Measurements from ENCODE around the gene EOLA2. TPM values are rescaled to one million over a fixed set of nuclear protein-coding genes. Genes with fewer than 3 reads are reported as not detected.
"Not testable (repeated sequence)": the region's sequence is repeated elsewhere in the genome, so short reads cannot be mapped to it uniquely, and the experiment has no call there.

The EOLA2 gene
- 10 to 100 TPM; 32.4 to 33.7 TPM for total RNA-seq

DNA sequence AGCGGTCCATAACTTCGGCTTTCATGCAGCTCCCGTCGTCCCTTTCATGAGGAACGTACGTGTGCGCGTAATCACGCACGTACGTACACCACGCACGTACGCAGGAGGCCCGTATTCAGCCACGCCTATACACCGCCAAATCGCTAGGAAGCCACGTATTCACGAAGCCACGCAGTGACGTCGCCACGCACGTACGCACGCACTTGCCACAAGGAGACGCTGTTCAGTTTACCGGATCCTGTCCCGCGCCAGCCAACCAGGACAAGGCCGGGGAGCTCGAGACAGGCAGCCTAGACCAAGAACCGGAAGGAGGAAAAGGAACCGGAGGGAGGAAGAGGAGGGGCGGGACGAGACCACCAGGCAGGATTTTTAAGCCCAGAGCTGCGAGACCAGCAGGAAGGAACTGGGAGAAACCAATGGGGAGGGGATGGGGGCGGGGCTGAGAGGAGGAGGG, at the start of gene EOLA2:
Gene EOLA2, minus strand, starts transcription at position 65 of the 454 bp plus-strand sequence. CDS start 4,617 bp downstream, outside the sequence.
- H3K36me3 Mint-ChIP-seq: peaks cover 2% of the 10 kb centered on the region
- no peaks in the 10 kb centered on the region for H3K9me3 Mint-ChIP-seq
- H3K27ac Mint-ChIP-seq: peak within 1 kb of the TSS; percentile 99
- peak; percentile 95 for DNase-seq
- intact Hi-C loops (cut with micrococcal nuclease): loop anchor here (10.0 kb wide), 3 partner anchors 536 to 756 kb away; partner anchors contain the start of gene MTMR1
- CTCF ChIA-PET: interaction anchor here (1.0 to 1.9 kb wide), 7 partner anchors 12 to 434 kb away, joined by 3 to 6 read pairs (median 4); no protein-coding TSS in a partner anchor
- POLR2A ChIA-PET: interaction anchor here (1.2 kb wide), 1 partner anchor 398 kb away, joined by 5 read pairs; the partner anchor contains the start of gene EOLA1
- peak within 1 kb of the TSS; percentile 85 for H3K4me3 Mint-ChIP-seq
- no peaks in the 10 kb centered on the region for H3K27me3 Mint-ChIP-seq
- no peaks in the 10 kb centered on the region for H3K4me1 Mint-ChIP-seq (ENCODE audit: low read depth)

DNA sequence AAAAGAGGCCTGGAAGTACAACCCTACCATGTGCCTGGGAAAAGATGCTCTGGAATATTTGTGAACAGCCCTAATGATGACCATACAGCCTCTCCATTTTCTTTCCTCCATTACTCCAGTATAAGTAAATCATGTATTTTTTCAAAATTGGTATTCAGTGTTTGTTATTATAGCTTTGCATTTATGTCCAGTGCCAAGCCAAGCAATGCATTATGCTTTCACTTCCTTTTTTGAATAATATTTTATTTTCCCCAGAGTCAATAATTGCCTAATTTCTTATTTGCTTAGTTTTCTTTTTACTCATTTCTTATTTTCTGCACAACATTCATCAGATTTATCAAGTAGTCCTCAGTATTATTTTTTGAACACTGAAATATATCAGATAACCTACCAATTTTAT, 49.3 kb upstream of the EOLA2 start:
- Mint-ChIP-seq H3K4me3 (no peak overlapping the region), H3K9me3 (no peaks in the 10 kb centered on the region), H3K36me3 (peaks cover 2% of the 10 kb centered on the region), H3K27me3 (no peaks in the 10 kb centered on the region), H3K4me1 (ENCODE audit: low read depth) (no peaks in the 10 kb centered on the region), H3K27ac (no peak overlapping the region)
- POLR2A ChIA-PET: no interaction called here
- no peak for DNase-seq
- CTCF ChIA-PET: no interaction called here
- intact Hi-C loops (cut with micrococcal nuclease): no loop called here

DNA sequence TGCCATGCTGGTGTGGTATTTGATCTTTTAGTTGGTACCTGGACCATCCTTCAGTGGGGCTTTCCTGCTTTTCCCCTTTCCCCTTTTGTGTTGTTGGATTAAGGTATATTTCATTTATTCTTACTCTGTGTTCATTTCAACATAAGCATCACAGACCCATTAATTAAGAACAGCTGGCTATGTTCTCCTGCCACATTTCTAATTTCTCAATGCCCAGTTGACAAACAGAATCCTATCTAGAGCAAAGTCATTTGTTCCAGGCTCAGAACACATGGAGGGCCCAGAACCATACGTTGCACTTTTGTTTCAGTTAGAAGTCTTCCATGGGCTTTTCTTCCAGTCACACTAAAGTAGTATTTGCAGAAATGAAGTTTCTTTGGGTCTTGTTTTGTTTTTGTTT, 46.1 kb upstream of the EOLA2 start:
- no peak overlapping the region for H3K4me3 Mint-ChIP-seq
- H3K27me3 Mint-ChIP-seq: no peaks in the 10 kb centered on the region
- intact Hi-C loops (cut with micrococcal nuclease): no loop called here
- no peaks in the 10 kb centered on the region for H3K36me3 Mint-ChIP-seq
- no peak overlapping the region for H3K27ac Mint-ChIP-seq
- CTCF ChIA-PET: no interaction called here
- H3K9me3 Mint-ChIP-seq: no peaks in the 10 kb centered on the region
- POLR2A ChIA-PET: no interaction called here
- DNase-seq: no peak
- H3K4me1 Mint-ChIP-seq (ENCODE audit: low read depth): no peaks in the 10 kb centered on the region

DNA sequence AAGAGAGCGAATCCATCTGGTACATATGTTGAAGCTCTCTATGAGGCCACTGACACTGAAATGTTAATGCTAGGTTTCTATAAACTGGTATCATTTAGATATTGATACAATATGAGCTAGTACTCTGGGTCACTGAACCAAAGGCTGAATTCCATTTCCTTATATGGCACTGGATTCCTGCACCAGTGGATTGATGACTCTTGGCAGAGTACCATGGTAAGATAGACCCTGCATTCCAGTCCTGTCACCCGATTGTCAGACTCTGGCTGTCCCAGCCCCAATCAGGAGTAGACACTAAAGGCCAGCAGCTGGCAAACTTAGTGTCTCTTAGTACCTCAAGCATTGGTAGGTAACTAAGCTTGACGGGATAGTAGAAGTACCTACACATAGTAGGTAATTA, 44.0 kb upstream of the EOLA2 start:
- intact Hi-C loops (cut with micrococcal nuclease): no loop called here

DNA sequence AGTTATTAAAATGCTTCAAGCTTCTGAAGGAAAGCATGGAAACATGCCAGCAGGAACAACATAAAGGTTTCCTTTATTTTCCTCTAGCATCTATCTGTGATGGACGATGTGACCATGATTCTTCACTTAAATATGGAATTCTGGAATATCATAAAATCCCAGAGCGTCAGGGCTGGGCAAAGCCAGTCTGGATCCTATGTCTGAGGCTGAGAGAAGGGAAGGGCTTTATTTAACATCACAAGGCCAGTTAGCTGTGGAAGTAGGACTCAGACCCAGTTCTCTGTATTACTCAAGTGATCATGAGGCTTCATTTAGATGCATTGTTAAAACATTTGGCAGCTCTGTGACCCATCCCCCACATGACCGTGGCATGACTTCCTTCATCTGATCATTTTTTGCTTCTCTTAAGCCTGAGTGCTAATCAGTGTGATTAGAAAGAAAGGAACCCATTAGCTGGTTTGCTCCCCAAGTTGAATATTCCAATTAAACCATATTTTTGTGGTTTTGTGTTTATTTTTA, 40.9 kb upstream of the EOLA2 start:
- CTCF ChIA-PET: no interaction called here
- Mint-ChIP-seq H3K36me3 (no peaks in the 10 kb centered on the region), H3K27me3 (no peaks in the 10 kb centered on the region), H3K4me1 (ENCODE audit: low read depth) (no peaks in the 10 kb centered on the region), H3K4me3 (no peak overlapping the region), H3K27ac (no peak overlapping the region), H3K9me3 (no peaks in the 10 kb centered on the region)
- DNase-seq: no peak
- POLR2A ChIA-PET: no interaction called here
- intact Hi-C loops (cut with micrococcal nuclease): no loop called here

More for the DNA sequence above, 44.0 kb upstream of the EOLA2 start:
- H3K27ac Mint-ChIP-seq: no peak overlapping the region
- H3K27me3 Mint-ChIP-seq: no peaks in the 10 kb centered on the region
- no peak for DNase-seq
- H3K36me3 Mint-ChIP-seq: no peaks in the 10 kb centered on the region
- no peaks in the 10 kb centered on the region for H3K9me3 Mint-ChIP-seq
- H3K4me1 Mint-ChIP-seq (ENCODE audit: low read depth): no peaks in the 10 kb centered on the region
- no peak overlapping the region for H3K4me3 Mint-ChIP-seq
- ChIA-PET CTCF (no interaction called here), POLR2A (no interaction called here)

DNA sequence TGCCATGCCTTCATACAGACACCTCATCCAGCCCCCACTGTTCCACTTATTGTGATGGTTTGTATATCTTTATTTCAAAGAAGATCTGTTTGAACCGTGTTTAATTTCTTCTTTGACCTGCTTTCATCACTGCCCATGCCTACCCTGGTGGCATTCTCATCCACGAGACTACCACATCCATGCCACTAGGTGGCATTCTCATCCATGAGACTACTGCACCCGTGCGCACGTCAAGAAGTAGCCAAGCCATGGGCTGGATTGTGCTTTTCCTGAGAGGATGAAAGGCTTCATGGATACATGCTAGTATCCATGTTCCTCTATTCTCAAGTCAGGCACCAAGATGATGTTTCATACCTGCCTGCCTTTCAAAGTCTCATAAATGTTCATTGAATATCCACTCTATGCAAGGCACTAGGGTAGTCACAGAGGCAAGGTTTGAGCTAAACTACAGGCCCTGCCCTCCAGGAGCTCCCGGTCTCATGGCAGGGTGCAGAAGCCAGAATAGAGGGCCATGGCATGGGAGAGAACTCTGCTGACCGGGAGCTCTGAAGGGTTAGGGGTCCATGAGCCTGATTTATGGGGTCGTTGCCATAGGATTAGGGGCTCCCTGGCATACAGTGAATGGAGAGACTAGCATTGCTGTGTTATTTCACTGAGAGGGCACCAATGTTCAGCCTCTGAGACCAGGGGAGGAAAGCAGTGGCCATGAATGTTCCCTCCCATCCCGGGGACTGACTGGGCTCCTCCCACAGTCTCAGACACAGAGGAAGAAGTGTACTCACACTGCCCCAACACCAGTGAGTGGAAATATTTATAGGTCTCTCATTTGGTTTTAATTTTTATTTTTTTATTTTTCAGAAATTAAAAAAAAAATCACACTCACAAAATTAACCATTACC, 24.8 kb upstream of the EOLA2 start:
- CTCF ChIA-PET: interaction anchor here (0.8 kb wide), 2 partner anchors 401 to 1909 kb away, joined by 3 read pairs; no protein-coding TSS in a partner anchor
- peaks cover 4% of the 10 kb centered on the region for H3K4me1 Mint-ChIP-seq (ENCODE audit: low read depth)
- no peaks in the 10 kb centered on the region for H3K9me3 Mint-ChIP-seq
- peak; percentile 35 for DNase-seq
- POLR2A ChIA-PET: no interaction called here
- no peaks in the 10 kb centered on the region for H3K27me3 Mint-ChIP-seq
- peaks cover 7% of the 10 kb centered on the region for H3K36me3 Mint-ChIP-seq
- H3K27ac Mint-ChIP-seq: no peak overlapping the region
- no peak overlapping the region for H3K4me3 Mint-ChIP-seq
- intact Hi-C loops (cut with micrococcal nuclease): loop anchor here (2.0 to 5.0 kb wide), 2 partner anchors 399 to 718 kb away; partner anchors contain the start of gene MAMLD1

DNA sequence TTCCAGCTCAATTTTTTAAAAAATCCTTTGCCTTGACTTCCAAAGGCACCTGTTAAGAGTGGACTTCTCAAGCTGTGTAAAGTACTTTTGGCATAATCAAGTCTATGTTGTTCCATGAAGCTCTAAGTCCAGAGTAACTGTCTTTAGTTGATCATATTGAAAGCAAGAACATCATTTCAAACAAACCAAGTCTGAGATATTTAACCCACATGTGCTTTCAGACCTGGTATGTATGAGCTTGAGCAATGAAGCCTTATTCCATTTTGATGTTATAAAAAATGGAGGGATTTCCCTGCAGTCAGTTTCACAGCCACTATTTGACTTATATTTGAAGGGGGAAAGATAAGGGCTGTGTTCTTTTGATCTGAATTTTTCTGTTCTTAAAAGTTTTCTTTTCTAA, 23.7 kb upstream of the EOLA2 start:
- H3K27ac Mint-ChIP-seq: no peak overlapping the region
- no peak overlapping the region for H3K4me3 Mint-ChIP-seq
- H3K9me3 Mint-ChIP-seq: no peaks in the 10 kb centered on the region
- ChIA-PET POLR2A (no interaction called here), CTCF (interaction anchor here (0.8 kb wide), 1 partner anchor 403 kb away, joined by 3 read pairs; no protein-coding TSS in a partner anchor)
- peaks cover 7% of the 10 kb centered on the region for H3K36me3 Mint-ChIP-seq
- H3K4me1 Mint-ChIP-seq (ENCODE audit: low read depth): no peaks in the 10 kb centered on the region
- no peak for DNase-seq
- H3K27me3 Mint-ChIP-seq: no peaks in the 10 kb centered on the region
- intact Hi-C loops (cut with micrococcal nuclease): loop anchor here (2.0 to 5.0 kb wide), 2 partner anchors 400 to 719 kb away; partner anchors contain the start of gene MAMLD1

DNA sequence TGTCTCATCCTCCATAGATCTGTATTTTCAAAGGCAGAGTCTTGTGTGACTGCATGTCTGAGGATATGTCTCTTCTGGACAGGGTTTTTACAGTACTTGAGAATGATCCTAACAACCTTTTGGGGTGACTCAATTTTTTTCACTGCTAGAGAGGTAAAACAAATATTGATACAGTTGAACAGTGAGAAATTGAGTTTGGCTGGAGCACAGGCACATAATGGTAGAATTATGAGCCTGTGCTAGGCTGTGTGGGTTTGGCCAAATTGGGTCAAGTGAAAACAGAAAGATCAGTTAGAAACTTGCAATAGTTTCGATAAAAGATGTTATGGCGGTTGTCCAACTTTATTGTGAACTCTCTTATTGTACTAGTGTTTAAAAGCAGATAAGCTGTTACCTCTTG, 23.3 kb upstream of the EOLA2 start:
- Mint-ChIP-seq H3K27me3 (no peaks in the 10 kb centered on the region), H3K4me1 (ENCODE audit: low read depth) (no peaks in the 10 kb centered on the region), H3K4me3 (no peak overlapping the region), H3K36me3 (peaks cover 7% of the 10 kb centered on the region), H3K9me3 (no peaks in the 10 kb centered on the region), H3K27ac (no peak overlapping the region)
- CTCF ChIA-PET: no interaction called here
- POLR2A ChIA-PET: no interaction called here
- intact Hi-C loops (cut with micrococcal nuclease): loop anchor here (5.0 kb wide), 1 partner anchor 401 kb away; the partner anchor contains the start of gene MAMLD1
- no peak for DNase-seq

DNA sequence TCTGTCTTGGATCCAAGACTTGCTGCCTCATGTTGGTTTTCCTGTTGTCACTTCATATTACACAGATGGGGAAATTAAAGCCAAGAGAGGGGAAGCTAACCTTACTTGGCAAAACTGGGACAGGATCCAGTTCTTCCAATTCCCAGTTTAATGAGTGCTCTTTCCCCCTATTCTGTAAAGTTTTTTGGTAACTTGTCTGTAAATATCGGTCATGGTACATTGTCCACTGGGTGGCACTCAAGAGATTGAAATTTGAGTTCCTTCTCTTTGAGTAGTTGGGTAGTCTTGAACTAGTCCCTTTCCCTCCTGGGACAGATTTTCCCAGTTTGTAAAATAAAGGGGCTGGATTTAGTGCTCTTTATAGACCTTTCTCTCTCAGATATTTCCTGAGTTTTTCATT, 12.4 kb upstream of the EOLA2 start:
- H3K36me3 Mint-ChIP-seq: no peaks in the 10 kb centered on the region
- ChIA-PET CTCF (interaction anchor here (0.6 to 1.5 kb wide), 3 partner anchors 11 to 112 kb away, joined by 3 to 6 read pairs (median 4); partner anchors contain the start of gene EOLA2), POLR2A (no interaction called here)
- intact Hi-C loops (cut with micrococcal nuclease): loop anchor here (10.0 kb wide), 1 partner anchor 76 kb away; no protein-coding TSS in a partner anchor
- H3K27me3 Mint-ChIP-seq: no peaks in the 10 kb centered on the region
- no peak for DNase-seq
- no peak overlapping the region for H3K27ac Mint-ChIP-seq
- no peaks in the 10 kb centered on the region for H3K4me1 Mint-ChIP-seq (ENCODE audit: low read depth)
- no peaks in the 10 kb centered on the region for H3K9me3 Mint-ChIP-seq
- H3K4me3 Mint-ChIP-seq: no peak overlapping the region

DNA sequence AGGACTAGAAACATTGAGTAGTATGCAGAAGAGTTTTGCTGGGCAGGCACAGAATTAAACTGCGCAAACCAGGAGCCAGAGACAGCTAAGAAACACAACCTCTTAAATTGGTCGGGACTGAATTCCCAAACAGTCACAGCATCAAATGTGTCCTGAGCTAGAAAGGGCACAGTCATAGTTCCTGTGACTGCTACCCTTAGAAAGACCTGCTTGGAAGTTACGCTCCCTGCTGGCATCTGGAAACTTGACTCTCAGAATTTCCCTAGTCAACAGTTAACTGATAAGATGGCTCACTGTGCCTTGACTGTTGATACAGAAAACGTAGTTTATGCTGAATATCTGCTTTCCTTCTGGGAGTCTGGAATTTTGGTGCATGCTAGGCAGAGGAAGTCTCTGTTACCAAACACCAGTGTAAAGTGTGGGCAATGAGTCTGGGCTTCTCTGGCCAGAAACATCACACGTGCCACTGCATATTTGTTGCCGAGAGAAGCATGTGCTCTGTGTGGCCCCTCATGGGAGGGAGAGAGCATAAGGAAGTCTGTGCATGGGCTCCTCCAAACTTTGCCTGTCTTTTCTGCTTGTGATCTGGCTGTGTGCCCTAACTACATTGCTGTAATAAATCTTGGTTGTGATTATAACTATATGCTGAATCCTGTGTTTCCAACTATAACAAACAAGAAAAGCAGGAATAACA, 11.6 kb upstream of the EOLA2 start:
- DNase-seq: no peak
- Mint-ChIP-seq H3K4me1 (ENCODE audit: low read depth) (no peaks in the 10 kb centered on the region), H3K9me3 (no peaks in the 10 kb centered on the region), H3K36me3 (no peaks in the 10 kb centered on the region), H3K4me3 (no peak overlapping the region), H3K27ac (no peak overlapping the region), H3K27me3 (no peaks in the 10 kb centered on the region)
- ChIA-PET CTCF (interaction anchor here (1.1 to 1.5 kb wide), 2 partner anchors 10 to 11 kb away, joined by 4 to 6 read pairs; partner anchors contain the start of gene EOLA2), POLR2A (no interaction called here)
- intact Hi-C loops (cut with micrococcal nuclease): loop anchor here (10.0 kb wide), 1 partner anchor 75 kb away; no protein-coding TSS in a partner anchor

DNA sequence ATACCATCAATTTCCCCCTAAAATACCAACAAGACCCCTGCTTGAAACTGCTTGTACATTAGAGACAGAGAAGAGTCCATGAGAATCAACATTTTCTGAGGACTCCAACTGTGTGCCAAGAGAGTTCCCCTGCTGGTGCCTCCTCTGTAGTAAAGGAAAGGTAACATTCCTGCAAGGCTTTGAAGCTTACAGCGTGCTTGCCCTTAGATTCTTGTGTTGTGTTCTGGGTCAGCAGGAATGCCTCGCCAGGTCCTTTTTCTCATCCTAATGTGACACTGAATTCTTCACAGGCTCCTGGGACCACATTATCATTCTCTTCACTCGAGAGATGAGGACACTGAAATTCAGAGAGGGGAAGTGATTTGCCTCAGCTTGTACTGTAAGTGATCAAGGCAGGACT, 9.7 kb upstream of the EOLA2 start:
- CTCF ChIA-PET: no interaction called here

DNA sequence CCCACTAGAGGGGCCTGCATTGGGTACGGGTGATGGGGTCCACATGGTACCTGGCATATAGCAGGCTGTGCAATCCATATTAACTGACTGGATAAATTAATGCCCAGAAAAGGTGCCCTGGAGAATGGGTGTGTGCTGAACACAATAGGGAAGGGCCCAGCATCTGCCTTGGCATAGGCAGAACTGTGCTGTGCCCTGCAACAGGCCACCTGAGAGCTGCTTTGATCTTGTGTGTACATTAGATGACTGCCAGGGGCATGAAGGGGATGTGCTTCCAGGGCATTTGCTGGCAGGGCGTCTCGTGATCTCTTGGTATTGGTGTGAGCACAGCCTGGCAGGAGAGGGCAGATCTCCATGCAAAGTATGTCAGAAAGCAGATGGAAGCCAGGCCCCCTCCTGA, 8.6 kb upstream of the EOLA2 start:
- POLR2A ChIA-PET; H3K9me3 Mint-ChIP-seq; H3K27me3 Mint-ChIP-seq; DNase-seq; H3K4me3 Mint-ChIP-seq; H3K4me1 Mint-ChIP-seq (ENCODE audit: low read depth); H3K36me3 Mint-ChIP-seq; CTCF ChIA-PET; H3K27ac Mint-ChIP-seq; intact Hi-C loops (cut with micrococcal nuclease): not testable (repeated sequence)

More for the DNA sequence above, 9.7 kb upstream of the EOLA2 start:
- no peaks in the 10 kb centered on the region for H3K4me1 Mint-ChIP-seq (ENCODE audit: low read depth)
- H3K4me3 Mint-ChIP-seq: no peak overlapping the region
- H3K9me3 Mint-ChIP-seq: no peaks in the 10 kb centered on the region
- H3K27ac Mint-ChIP-seq: no peak overlapping the region
- POLR2A ChIA-PET: no interaction called here
- no peaks in the 10 kb centered on the region for H3K27me3 Mint-ChIP-seq
- intact Hi-C loops (cut with micrococcal nuclease): no loop called here
- no peak for DNase-seq
- H3K36me3 Mint-ChIP-seq: no peaks in the 10 kb centered on the region
